Choroid plexus epithelial cell (primary cell): ENCODE results near the gene ERBB2.
"Not testable (repeated sequence)": the region's sequence is repeated elsewhere in the genome, so short reads cannot be mapped to it uniquely, and the experiment has no call there.

Source experiments
- DNase-seq: peaks from one replicate; pipeline ENCODE4 v3.0.0-alpha.2; 2010; ENCODE audit warnings: low read depth
- H3K4me3 ChIP-seq: 2 replicates; pipeline ENCODE4 v1.5.1; 2011; ENCODE audit warnings: low read depth, mild to moderate bottlenecking, control low read depth, low read length, moderate library complexity
- TF ChIP-seq, protein P1 (sequence below): conservative IDR thresholded peaks from 2 replicates; pipeline ENCODE4 v1.5.1; 2011; ENCODE audit warnings: low read depth, mild to moderate bottlenecking, control low read depth, inconsistent platforms, low read length, moderate library complexity

ERBB2 gene

DNA sequence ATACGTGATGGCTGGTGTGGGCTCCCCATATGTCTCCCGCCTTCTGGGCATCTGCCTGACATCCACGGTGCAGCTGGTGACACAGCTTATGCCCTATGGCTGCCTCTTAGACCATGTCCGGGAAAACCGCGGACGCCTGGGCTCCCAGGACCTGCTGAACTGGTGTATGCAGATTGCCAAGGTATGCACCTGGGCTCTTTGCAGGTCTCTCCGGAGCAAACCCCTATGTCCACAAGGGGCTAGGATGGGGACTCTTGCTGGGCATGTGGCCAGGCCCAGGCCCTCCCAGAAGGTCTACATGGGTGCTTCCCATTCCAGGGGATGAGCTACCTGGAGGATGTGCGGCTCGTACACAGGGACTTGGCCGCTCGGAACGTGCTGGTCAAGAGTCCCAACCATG is 24.9 kb downstream of the ERBB2 start:
- no peak for DNase-seq
- no peak overlapping the region for H3K4me3 ChIP-seq
- TF ChIP-seq, protein P1, sequence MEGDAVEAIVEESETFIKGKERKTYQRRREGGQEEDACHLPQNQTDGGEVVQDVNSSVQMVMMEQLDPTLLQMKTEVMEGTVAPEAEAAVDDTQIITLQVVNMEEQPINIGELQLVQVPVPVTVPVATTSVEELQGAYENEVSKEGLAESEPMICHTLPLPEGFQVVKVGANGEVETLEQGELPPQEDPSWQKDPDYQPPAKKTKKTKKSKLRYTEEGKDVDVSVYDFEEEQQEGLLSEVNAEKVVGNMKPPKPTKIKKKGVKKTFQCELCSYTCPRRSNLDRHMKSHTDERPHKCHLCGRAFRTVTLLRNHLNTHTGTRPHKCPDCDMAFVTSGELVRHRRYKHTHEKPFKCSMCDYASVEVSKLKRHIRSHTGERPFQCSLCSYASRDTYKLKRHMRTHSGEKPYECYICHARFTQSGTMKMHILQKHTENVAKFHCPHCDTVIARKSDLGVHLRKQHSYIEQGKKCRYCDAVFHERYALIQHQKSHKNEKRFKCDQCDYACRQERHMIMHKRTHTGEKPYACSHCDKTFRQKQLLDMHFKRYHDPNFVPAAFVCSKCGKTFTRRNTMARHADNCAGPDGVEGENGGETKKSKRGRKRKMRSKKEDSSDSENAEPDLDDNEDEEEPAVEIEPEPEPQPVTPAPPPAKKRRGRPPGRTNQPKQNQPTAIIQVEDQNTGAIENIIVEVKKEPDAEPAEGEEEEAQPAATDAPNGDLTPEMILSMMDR: no peak

DNA sequence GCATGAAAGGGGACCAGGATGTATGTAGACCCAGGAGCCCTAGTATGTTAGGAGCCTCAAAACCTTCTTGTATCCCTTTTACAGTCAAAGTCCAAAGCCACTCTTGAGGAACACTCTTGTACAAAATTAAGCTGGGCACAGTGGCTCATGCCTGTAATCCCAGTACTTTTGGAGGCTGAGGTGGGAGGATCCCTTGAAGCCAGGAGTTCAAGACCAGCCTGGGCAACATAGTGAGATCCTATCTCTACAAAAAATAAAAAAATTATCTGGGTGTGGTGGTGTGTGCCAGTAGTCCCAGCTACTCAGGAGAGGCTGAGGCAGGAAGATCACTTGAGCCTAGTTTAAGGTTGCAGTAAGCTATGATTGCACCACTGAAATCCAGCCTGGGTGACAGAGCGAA is 26.1 kb downstream of the ERBB2 start:
- not testable (repeated sequence) for DNase-seq, H3K4me3 ChIP-seq

DNA sequence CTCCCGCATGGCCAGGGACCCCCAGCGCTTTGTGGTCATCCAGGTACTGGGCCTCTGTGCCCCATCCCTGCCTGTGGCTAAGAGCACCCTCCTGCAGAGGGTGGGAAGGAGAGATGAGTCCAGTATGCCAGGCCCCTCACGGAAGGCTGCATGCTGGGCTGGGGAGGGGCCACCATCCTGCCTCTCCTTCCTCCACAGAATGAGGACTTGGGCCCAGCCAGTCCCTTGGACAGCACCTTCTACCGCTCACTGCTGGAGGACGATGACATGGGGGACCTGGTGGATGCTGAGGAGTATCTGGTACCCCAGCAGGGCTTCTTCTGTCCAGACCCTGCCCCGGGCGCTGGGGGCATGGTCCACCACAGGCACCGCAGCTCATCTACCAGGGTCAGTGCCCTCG is 26.8 kb downstream of the ERBB2 start:
- no peak overlapping the region for H3K4me3 ChIP-seq
- TF ChIP-seq, protein P1: no peak
- DNase-seq: no peak

DNA sequence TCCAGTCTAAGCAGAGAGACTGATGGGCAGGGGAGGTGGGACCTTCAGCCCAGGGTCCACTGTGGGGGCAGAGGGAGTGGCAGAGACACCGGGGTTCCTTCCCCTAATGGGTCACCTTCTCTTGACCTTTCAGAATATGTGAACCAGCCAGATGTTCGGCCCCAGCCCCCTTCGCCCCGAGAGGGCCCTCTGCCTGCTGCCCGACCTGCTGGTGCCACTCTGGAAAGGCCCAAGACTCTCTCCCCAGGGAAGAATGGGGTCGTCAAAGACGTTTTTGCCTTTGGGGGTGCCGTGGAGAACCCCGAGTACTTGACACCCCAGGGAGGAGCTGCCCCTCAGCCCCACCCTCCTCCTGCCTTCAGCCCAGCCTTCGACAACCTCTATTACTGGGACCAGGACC is 27.7 kb downstream of the ERBB2 start:
- no peak for DNase-seq
- TF ChIP-seq, protein P1: no peak
- H3K4me3 ChIP-seq: no peak overlapping the region

DNA sequence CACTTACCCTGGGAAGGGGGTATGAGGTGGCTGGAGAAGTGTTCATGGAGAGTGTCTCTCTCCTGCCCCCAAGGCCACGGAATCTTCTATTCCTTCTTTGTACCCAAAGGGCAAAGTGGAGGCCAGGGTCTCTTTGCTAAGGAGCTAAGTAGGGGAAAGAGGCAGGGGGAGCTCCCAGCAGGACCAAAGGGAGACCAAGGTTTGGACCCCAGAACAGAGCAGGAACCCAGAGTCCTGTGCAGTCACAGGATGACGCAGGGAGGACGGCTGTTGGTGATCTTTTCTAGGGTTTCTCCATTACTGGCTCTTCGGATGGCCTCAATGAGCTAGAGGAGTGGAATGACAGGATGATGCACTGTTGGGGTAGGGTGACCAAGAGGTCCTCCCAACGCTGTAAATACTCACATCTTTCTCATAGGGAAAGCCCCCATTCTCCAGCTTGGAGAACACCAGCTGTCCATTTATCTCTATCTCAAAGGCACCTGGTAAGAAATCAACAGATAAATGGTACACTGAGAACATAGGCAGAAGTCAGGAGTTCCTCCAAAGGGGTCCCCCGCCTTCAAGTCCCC is 29.5 kb downstream of the ERBB2 start:
- no peak for DNase-seq
- H3K4me3 ChIP-seq: peak overlapping the region; percentile 90
- TF ChIP-seq, protein P1: no peak

DNA sequence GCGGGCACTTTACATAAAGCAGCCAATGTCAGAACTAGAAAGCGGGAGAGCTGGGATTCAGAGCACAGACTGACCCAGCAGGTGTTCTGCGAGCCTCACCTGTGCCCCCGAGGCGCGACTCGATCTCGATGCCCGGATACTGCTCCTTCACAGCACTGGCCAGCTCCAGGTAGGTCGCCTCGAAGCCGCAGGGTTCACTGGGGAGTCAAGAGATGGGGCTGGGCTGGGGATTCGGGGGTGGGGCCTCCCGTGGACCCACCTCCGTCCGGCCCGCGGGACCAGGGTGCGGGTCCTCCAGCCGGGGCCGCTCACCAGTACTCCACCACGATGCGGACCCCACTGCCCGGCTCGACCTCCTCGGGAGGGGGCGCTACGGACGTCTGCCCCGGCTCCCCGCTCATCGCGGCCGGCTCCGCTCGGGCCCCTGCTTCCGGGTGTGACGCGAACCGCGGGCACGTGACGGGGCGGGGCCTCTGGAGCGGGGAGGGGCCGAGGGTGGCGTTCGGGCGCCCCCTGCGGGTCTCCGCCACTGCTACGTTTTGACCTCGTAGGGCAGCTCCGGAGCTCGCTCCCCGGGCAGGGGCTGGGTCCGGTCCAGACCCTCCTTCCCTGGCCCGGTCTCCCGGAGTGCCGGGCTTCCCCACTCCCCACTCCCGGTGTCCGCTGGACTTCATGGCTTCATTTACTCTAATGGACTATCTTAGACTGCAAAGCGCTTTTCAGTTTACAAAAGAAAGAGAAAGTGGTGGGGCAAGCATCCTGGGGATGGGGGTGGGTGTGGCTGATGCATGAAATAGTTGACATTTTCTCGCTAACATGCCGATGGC is 30.4 kb downstream of the ERBB2 start, which contains the start of gene MIEN1:
TSS of gene MIEN1 (minus strand) at position 438 of the 827 bp plus-strand sequence. CDS start at position 401, 37 bp downstream.
- H3K4me3 ChIP-seq: peak within 1 kb of the TSS; percentile 90
- TF ChIP-seq, protein P1: peak; percentile 72
- DNase-seq: peak; percentile 82

DNA sequence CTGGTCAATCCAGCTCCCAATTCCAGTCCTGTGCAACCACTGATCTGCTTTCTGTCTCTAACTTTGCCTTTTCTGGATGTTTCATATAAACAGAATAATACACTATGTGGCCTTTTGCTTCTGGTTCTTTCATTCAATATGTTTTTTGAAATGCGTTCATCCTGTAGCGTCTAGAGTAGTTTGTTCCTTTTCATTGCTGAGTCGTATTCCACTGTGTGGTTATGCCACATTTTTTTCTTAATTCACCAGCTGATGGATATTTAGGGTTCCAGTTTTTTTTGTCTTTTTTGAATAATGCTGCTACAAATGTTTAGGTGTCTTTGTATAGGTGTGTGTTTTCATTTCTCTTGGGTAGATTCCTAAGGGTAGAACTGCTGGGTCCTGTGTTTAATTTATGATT is 32.7 kb downstream of the ERBB2 start:
- TF ChIP-seq, protein P1: no peak
- no peak for DNase-seq
- no peak overlapping the region for H3K4me3 ChIP-seq
